H7 (cell line): ENCODE data around the gene DRG1. TPM values are rescaled to one million over a fixed set of nuclear protein-coding genes. Genes with fewer than 3 reads are reported as not detected.
"Not testable (repeated sequence)": the region's sequence is repeated elsewhere in the genome, so short reads cannot be mapped to it uniquely, and the experiment has no call there.

Source experiments
- DNase-seq: peaks from one replicate; pipeline ENCODE4 v3.0.0; 2012
- H3K27me3 ChIP-seq: 2 replicates; pipeline ENCODE4 v1.6.0; 2011; ENCODE audit warnings: mild to moderate bottlenecking, low read length; ENCODE audit not compliant: control insufficient read depth, insufficient read depth
- H3K36me3 ChIP-seq: replicated peaks from 2 replicates; pipeline ENCODE4 v1.5.1; 2011; ENCODE audit warnings: low read length; ENCODE audit not compliant: control insufficient read depth, insufficient read depth
- H3K4me3 ChIP-seq: 2 replicates; pipeline ENCODE4 v1.5.1; 2011; ENCODE audit warnings: low read depth, mild to moderate bottlenecking, control low read depth, low read length, moderate library complexity; ENCODE audit not compliant: insufficient read depth
- total RNA-seq: library from RNA; depleted of rRNA; stranded (reverse); fragments of >200 nt; shearing (Covaris generic); gene quantifications from 2 replicates; pipeline ENCODE4 v1.2.3, GENCODE V29; 2014; rRNA removed

The DRG1 gene
- total RNA-seq, 1 experiment from 2014 or later, result 99.9 TPM

DNA sequence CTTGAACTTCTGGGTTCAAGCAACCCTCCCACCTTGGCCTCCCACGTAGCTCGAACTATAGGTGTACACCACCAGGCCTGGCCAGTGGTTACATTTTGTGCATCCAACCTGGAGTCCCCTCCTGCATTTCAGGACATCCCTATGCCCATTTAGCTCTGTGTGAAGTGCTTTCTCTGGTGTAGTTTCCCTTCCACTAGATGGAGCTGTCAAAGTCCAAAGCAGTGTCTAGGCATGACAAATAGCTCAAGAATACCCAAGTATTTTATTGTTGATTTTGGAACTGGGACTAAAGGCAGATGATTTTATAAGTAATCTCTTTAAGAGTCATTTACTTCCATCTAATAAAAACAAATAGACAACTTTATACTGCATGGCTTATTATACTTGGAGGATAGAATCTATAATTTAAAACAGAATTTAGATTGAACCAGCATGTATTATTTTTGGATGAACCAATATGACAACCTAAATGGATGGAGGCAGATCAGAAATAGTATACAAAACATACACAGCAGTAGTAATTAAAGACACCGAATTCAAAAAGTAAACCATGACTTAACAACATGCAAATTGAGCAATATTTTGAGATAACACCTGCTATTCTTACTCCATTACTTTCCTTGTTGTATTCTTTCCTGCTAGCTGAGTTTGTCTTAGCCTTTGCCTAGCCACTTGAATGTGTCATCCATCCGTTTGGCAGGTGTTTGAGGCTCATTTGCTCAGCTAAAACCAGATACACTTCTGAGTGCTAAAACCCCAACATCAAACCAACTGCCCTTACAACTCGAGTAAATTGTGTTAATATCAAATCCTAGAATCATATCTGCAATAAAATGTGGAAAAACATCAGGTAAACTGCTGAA, 52.5 kb downstream of the DRG1 start:
- DNase-seq, result peak; percentile 59
- H3K36me3 ChIP-seq, result peaks cover 9% of the 10 kb centered on the region
- no peaks in the 10 kb centered on the region for H3K27me3 ChIP-seq
- H3K4me3 ChIP-seq, result no peak overlapping the region

DNA sequence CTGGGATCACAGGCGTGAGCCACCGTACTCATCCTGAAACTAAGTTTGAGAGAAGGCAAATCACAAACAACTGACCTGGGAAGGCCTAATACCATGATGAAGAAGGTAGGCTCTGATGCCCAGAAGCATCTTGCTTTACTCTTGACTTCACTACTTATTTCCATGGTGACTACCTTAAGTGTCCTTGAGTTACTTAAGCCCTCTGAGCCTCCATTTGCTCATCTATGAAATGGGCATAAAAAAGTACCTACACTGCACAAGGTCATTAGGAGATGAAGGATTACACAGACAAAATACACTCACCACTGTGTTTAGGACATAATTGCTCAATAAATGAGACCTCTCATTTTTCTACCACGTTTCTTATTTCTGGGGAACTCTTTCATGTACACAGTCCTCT, 62.3 kb downstream of the DRG1 start:
- Histone ChIP-seq H3K4me3 (no peak overlapping the region), H3K27me3 (no peaks in the 10 kb centered on the region), H3K36me3 (peaks cover 9% of the 10 kb centered on the region)
- DNase-seq, result no peak

DNA sequence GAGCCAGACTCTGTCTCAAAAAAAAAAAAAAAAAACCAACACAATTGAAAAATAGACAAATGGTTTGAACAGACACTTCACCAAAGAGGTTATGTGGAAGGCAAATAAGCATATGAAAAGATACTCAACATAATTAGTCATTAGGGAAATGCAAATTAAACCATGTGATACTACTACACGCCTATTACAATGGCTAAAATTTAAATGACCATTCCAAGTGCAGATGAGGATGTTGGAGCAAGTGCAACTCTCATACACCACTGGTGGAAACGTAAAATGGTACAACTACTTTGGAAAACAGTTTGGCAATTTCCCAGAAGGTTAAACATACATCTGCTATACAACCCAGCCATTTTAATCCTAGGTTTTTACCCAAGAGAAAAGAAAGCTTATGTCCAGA, 65.9 kb downstream of the DRG1 start:
- peaks cover 12% of the 10 kb centered on the region for H3K36me3 ChIP-seq
- no peak overlapping the region for H3K4me3 ChIP-seq
- no peak for DNase-seq
- H3K27me3 ChIP-seq, result no peaks in the 10 kb centered on the region

DNA sequence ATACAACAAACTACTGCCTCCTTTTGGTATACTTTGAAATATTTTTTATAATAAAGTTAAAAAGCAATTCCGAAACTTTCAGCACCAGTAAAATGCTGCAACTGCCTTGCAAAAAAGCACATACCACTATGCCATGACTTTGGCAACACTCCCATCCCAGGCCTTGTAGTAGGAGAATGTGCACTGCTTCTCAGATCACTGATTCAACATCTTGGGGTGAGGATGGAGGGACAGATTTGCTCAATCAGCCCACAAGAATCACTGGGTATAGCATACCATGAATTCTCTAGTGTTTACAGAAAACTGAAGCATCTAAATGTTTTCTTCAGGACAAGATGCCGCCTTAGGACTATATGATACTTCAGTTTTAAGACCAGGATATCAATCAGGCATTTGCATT, 75.3 kb downstream of the DRG1 start:
- Histone ChIP-seq H3K4me3 (no peak overlapping the region), H3K27me3 (no peaks in the 10 kb centered on the region), H3K36me3 (peaks cover 3% of the 10 kb centered on the region)
- DNase-seq, result no peak

DNA sequence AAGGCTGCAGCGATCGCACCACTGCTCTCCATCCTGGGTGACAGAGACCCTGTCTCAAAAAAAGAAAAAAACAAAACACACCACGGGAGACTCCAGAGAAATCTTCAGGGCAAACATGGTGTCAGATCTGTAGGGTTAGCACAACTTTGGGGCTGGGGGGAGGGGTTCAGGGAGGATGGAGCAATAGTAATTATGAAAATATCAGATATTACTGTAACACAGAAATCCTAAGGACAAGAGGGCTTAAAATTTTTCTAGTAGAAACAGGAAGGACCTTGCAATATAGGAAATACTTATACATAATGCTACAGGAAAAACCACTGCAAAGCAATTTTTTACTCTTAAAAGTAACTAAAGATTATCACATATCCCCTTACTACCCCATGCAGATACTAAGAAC, 76.4 kb downstream of the DRG1 start:
- no peaks in the 10 kb centered on the region for H3K27me3 ChIP-seq
- DNase-seq, result no peak
- H3K36me3 ChIP-seq, result peaks cover 3% of the 10 kb centered on the region
- H3K4me3 ChIP-seq, result no peak overlapping the region

DNA sequence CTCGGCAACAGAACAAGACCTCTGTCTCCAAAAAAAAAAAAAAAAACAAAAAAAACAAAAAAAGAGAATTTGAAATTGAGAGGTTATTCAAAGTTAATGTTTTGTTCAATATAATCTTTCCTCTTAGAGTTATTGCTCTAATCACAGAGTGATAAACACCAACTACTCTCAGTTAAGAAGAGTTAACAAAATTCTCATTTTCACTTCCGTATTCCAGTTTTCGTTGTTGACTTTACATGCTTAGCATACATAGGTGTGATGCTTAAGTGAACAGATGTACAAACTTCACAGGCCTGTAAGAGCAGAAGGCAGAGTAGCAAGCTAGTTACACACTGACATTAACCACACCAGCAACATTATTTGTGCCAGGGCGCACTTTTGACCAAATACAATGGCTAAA, 77.9 kb downstream of the DRG1 start:
- H3K4me3 ChIP-seq, result no peak overlapping the region
- H3K36me3 ChIP-seq, result peaks cover 5% of the 10 kb centered on the region
- no peaks in the 10 kb centered on the region for H3K27me3 ChIP-seq
- DNase-seq, result no peak

DNA sequence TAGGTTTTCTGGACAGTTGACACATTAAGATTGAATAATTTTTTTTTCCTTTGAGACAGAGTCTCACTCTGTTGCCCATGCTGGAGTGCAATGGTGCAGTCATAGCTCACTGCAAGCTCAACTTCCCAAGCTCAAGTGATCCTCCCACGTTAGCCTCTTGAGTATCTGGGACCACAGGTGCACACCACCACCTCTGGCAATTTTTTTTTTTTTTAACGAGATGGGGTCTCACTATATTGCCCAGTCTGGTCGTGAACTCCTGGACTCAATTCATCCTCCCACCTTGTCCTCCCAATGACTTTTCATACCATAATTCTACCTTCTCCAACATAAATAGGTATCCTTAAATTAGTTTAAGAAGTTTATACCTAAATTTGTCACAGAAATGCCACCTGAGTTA, 81.7 kb downstream of the DRG1 start:
- no peak for DNase-seq
- peaks cover 5% of the 10 kb centered on the region for H3K36me3 ChIP-seq
- no peaks in the 10 kb centered on the region for H3K27me3 ChIP-seq
- no peak overlapping the region for H3K4me3 ChIP-seq

DNA sequence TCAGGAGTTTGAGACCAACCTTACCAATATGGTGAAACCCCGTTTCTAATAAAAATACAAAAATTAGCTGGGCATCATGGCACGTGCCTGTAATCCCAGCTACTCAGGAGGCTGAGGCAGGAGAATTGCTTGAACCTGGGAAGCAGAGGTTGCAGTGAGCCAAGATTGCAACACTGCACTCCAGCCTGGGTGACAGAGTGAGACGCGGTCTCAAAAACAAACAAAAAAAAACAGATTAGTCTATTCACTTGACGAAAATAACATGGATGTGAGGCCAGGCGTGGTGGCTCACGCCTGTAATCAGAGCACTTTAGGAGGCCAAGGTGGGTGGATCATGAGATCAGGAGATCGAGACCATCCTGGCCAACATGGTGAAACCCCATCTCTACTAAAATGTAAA, 83.1 kb downstream of the DRG1 start:
- H3K4me3 ChIP-seq, DNase-seq, H3K27me3 ChIP-seq, H3K36me3 ChIP-seq: not testable (repeated sequence)

Other genes with a start within 250 kb of the DRG1 start
- 23.1 and 24.2 TPM in 2 replicates for gene RNF185, start 239.4 kb upstream of the DRG1 start, total RNA-seq
- 22.4 and 24.2 TPM in 2 replicates for gene LIMK2, start 187.3 kb upstream of the DRG1 start, total RNA-seq
- gene PIK3IP1, start 107.1 kb upstream of the DRG1 start, total RNA-seq, result 0.76 and 3.9 TPM in 2 replicates
- 43.0 and 44.2 TPM in 2 replicates for gene PATZ1, start 53.3 kb upstream of the DRG1 start, total RNA-seq
- 9.5 and 13.2 TPM in 2 replicates for gene EIF4ENIF1, start 90.2 kb downstream of the DRG1 start, total RNA-seq
- 8.5 and 18.2 TPM in 2 replicates for gene SFI1, start 96.9 kb downstream of the DRG1 start, total RNA-seq